ENCODE data around the gene PREX1. TPM values are rescaled to one million over a fixed set of nuclear protein-coding genes. Genes with fewer than 3 reads are reported as not detected.
A peak's percentile ranks its signal among the peaks of the same experiment; 100 is the strongest.
"Not testable (repeated sequence)": the region's sequence is repeated elsewhere in the genome, so short reads cannot be mapped to it uniquely, and the experiment has no call there.

PREX1 gene
- total RNA-seq, 3 donors from 2014 or later = 9.9 to 14.1 (median 13.5) TPM

GRCh38 chr20:48599748-48600469 is 227.9 kb downstream of the PREX1 start:
- intact Hi-C loops (cut with DNase I, micrococcal nuclease) = no loop called here
- no peak for TF ChIP-seq CTCF (IDR thresholded peaks at IDR 0.05)
- ATAC-seq = no peak

GRCh38 chr20:48599106-48599747 is 228.6 kb downstream of the PREX1 start:
- Histone ChIP-seq H3K4me1 (ENCODE audit: low read depth) (peaks cover 7% of the 10 kb centered on the region), H3K9me3 (no peaks in the 10 kb centered on the region), H3K36me3 (ENCODE audit: low read depth) (no peaks in the 10 kb centered on the region), H3K4me3 (no peak overlapping the region)
- DNase-seq (peak in 2 of 3 donors; percentile 12 to 19), ATAC-seq (no peak)
- intact Hi-C loops (cut with DNase I, micrococcal nuclease) = no loop called here
- no peak for TF ChIP-seq CTCF (IDR thresholded peaks at IDR 0.05)

More at GRCh38 chr20:48599748-48600469, 227.9 kb downstream of the PREX1 start:
- Histone ChIP-seq H3K36me3 (ENCODE audit: low read depth) (no peaks in the 10 kb centered on the region), H3K9me3 (no peaks in the 10 kb centered on the region), H3K4me3 (no peak overlapping the region), H3K4me1 (ENCODE audit: low read depth) (peaks cover 7% of the 10 kb centered on the region)
- DNase-seq = peak in 2 of 3 donors; percentile 9 to 13

GRCh38 chr20:48598303-48598941 is 229.4 kb downstream of the PREX1 start:
- H3K4me1 ChIP-seq (ENCODE audit: low read depth); ATAC-seq; H3K36me3 ChIP-seq (ENCODE audit: low read depth); intact Hi-C loops (cut with DNase I, micrococcal nuclease); H3K9me3 ChIP-seq; H3K4me3 ChIP-seq: not testable (repeated sequence)
- DNase-seq = peak in 2 of 3 donors; percentile 20 to 44

GRCh38 chr20:48597521-48598302 is 230.1 kb downstream of the PREX1 start:
- no peaks in the 10 kb centered on the region for H3K36me3 ChIP-seq (ENCODE audit: low read depth)
- peak; percentile 58 for ATAC-seq
- H3K4me3 ChIP-seq = no peak overlapping the region
- TF ChIP-seq CTCF (IDR thresholded peaks at IDR 0.05) = no peak
- peaks cover 7% of the 10 kb centered on the region for H3K4me1 ChIP-seq (ENCODE audit: low read depth)
- H3K9me3 ChIP-seq = no peaks in the 10 kb centered on the region
- intact Hi-C loops (cut with DNase I, micrococcal nuclease) = no loop called here
- peak in 1 of 3 donors; percentile 22 for DNase-seq

GRCh38 chr20:48596334-48596898 is 231.4 kb downstream of the PREX1 start:
- no peak for TF ChIP-seq CTCF (IDR thresholded peaks at IDR 0.05)
- Histone ChIP-seq H3K36me3 (ENCODE audit: low read depth) (no peaks in the 10 kb centered on the region), H3K4me1 (ENCODE audit: low read depth) (peaks cover 7% of the 10 kb centered on the region), H3K9me3 (no peaks in the 10 kb centered on the region), H3K4me3 (no peak overlapping the region)
- ATAC-seq (peak; percentile 27), DNase-seq (no peak)
- intact Hi-C loops (cut with DNase I, micrococcal nuclease) = no loop called here

All from mucosa of descending colon (tissue), 3 donors.